Stimulated activated CD4-positive, alpha-beta T cell treated with anti-CD3 and anti-CD28 coated beads, Interleukin-15, amount 100 ng/mL, for 48 hours (primary cell): ENCODE results near the gene FKBP10.

ENCODE experiments used
- DNase-seq, 2 donors: peaks; one replicate each; pipeline ENCODE4 v3.0.0-alpha.2; 2020; ENCODE audit warnings: low read depth in 2 of 2

Gene FKBP10

GRCh38 chr17:41784207-41784744, 28.5 kb upstream of the FKBP10 start:
- no peak for DNase-seq

DNA sequence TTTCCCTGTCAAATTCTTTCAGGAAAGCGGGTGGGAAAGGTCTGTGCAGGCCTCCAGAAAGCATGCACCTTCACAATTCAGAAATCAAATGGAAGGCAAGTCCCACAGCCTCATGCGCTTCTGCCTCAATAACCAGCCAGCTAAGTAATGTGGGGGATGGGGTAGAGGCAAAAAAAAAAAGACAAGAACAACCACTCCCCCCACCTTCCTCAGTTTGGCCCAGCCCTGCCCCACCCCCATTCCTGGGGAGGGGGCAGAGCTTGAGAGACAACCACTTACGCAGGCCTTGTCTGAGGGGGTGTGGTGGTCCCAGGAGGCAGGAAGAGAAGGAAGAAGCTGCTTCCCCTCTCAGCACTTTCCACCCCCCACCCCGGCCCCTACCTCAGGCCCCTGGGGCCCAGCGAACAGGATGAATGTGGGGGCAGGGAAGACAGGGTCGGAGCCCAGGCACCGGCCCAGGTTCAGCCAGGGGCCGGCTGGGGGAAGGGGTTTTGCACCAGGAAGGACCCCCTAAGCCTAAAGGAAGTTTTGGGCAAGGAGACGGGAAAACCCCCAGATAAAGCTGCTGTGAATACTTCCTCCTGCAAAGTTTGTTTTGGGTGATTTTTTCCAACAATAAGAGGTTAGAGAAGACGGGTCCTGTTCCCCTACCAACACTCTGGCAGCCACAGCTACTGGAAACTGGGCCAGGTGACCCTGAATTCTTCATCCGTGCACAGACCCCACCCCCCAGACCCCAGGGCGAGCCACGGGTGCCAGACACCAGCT, 27.5 kb upstream of the FKBP10 start:
- DNase-seq: no peak

- DNase-seq: no peak
These were observed 27.0 kb upstream of the FKBP10 start for GRCh38 chr17:41785859-41786226.

- peak; percentile 89 to 94 for DNase-seq
These were observed 26.4 kb upstream of the FKBP10 start, which contains the start of gene JUP for GRCh38 chr17:41786227-41787020. Gene JUP, minus strand, starts transcription at chr17:41786711. Its CDS starts 14,857 bp downstream, at chr17:41771854.

GRCh38 chr17:41787021-41787418, 25.8 kb upstream of the FKBP10 start:
- no peak for DNase-seq

- DNase-seq: no peak
These were observed 19.7 kb upstream of the FKBP10 start for GRCh38 chr17:41792845-41793783.

DNA sequence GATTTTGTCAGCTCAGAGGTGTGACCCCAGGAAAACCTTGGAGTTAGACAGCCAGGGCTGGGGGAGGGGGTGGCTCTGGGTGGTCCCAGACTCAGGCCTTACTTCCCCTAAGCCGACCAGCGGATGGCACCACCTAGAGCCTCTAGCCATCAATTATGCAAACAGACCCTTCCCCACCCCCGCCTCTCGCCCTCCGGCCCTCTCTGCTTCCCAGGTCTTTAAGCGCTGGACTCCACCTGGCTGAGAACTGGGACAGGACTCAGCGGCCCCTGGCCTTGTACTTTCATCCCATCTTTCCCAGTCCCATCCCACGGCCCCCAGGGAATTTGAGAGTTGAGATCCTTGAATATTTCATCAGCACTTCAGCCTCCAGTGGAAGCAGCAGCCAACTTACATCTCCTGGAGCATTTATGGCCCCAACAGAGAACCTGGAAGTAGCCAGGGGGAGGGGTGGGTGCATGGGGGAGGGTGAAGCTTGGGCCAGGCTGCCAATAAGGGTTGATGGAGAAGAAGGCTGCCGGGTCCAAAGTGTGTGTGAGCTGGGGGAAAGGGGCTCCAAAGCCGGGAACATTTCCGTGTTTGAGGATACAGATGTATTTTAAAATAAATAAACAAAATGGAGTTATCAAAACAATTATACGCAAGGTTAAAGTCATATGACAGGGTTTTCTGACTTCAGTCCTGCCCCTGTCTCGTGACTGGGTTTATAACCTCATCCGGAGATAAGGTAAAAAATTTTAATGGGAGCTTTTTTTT, 18.8 kb upstream of the FKBP10 start:
- DNase-seq: no peak

DNA sequence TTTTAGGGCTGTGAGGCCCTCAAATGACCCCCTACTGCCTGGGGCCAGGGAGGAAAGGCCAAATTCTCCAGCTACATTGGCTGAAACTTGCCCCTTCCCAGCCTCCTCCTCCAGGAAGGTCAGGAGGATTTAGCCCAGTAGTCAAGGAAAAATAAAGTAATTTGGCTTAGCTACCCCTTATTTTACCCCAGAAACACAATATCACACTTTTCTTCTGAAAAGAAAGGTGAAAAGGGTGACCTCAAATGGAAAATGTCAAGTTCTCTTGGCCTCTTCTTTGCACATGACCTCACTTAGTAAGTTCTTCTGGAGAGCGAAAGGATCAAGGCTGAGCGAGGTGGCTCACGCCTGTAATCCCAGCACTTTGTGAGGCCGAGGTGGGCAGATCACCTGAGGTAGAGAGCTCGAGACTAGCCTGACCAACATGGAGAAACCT, 18.2 kb upstream of the FKBP10 start:
- DNase-seq: no peak

- no peak for DNase-seq
These were observed 16.5 kb upstream of the FKBP10 start for GRCh38 chr17:41796121-41796895.

GRCh38 chr17:41797377-41797776, 15.4 kb upstream of the FKBP10 start:
- DNase-seq: no peak

DNA sequence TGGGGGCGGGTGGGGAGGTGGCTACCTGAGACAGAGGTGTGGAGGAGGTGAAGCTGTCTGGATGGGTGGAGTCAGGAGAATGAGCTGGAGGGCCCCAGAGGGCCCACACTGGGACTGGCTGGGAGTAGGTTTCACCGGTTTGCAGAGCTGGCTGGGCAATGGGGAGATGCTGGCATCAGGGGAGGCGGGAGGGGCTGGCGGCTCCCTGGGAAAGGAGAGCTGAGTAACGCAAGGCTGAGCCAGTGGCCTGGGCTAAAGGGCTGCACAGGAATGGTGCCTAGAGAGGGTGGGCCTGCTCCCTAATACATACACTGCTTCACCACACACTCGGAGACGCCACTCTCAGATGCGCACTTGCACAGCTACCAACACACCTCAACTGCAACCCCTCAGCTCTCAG, 13.4 kb upstream of the FKBP10 start:
- no peak for DNase-seq

- DNase-seq: no peak
These were observed 12.0 kb upstream of the FKBP10 start for GRCh38 chr17:41800601-41801373.

DNA sequence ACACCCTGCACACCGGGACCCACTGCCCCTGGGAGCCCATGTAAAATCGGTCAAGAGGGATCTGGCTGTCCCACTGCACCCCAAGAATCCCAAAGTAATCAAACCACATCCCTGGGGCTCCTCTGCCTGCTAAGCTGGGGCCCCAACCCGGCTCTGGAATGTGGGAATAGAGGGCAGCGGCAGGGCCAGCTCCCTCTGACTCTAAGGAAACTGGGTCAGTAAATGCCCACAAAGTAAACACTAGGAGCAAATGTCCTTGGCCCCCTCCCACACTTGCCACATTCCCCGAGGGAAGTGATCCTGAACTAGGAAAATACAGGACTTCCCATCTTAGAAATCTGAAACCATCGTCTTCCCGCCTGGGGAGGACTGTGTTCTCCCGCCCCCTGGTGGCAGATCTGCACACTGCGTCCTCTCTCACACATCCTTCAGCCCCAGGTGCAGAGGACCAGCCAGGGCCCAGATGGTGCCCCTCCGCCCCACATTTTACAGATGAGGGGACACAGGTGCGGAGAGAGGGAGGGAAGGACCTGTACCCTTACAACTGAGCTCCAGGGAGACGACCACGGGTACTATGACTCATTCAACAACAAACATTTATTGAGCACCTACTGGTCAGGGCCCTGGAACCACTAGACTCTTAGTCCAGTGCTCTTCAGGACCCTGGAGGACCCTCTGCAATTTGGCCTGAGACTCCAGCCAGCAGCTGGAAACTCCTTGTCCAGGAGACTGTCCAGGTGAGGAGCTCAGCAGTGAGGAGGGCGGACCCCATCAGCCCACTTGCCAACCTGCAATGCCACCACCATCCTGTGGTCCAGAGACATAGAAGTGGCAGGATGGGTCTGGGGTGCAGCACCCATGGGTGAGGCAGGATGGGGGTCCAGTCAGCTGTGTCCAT, 11.2 kb upstream of the FKBP10 start:
- DNase-seq: peak; percentile 43 to 61

- DNase-seq: no peak
These were observed 9.5 kb upstream of the FKBP10 start for GRCh38 chr17:41803049-41804020.

DNA sequence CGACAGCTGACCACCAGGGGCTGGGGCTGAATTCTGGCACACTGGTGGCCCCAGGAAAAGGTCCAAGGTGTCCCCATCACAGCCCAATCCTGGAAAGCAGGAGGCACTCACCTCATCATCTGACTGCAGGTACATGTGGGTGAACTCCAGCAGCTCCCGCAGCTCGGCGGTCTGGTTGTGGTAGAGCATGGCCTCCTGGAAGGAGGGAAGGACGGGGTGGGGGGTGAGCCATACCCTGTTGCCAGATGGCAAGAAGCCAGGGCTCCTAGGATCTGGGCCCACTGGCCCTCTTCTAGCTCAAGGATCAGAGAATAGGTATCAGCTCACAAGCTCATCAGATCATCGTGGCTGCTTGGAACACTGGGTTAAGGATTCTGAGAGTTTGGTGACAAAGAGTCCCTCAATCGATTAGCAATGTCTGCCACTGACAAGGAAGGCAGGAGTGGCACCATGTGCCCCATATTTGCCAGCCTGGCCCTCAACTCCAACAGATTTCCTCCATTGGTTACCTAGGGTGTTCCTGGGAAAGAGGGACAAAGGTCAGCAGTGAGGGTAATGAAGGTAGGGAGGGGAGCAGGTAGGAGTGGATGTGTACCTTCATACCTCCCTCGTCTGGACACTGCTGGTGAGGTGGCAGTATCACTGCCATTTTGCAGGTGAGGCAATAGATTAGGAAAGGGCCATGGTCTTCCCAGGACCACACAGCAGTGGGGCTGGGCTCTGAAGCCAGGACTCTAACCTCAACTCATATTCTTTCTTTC, 5.9 kb upstream of the FKBP10 start:
- DNase-seq: no peak
